Measurements from ENCODE around the gene CEP20.
"Not testable (repeated sequence)": the region's sequence is repeated elsewhere in the genome, so short reads cannot be mapped to it uniquely, and the experiment has no call there.

Gene CEP20, protein sequence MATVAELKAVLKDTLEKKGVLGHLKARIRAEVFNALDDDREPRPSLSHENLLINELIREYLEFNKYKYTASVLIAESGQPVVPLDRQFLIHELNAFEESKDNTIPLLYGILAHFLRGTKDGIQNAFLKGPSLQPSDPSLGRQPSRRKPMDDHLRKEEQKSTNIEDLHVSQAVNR

DNA sequence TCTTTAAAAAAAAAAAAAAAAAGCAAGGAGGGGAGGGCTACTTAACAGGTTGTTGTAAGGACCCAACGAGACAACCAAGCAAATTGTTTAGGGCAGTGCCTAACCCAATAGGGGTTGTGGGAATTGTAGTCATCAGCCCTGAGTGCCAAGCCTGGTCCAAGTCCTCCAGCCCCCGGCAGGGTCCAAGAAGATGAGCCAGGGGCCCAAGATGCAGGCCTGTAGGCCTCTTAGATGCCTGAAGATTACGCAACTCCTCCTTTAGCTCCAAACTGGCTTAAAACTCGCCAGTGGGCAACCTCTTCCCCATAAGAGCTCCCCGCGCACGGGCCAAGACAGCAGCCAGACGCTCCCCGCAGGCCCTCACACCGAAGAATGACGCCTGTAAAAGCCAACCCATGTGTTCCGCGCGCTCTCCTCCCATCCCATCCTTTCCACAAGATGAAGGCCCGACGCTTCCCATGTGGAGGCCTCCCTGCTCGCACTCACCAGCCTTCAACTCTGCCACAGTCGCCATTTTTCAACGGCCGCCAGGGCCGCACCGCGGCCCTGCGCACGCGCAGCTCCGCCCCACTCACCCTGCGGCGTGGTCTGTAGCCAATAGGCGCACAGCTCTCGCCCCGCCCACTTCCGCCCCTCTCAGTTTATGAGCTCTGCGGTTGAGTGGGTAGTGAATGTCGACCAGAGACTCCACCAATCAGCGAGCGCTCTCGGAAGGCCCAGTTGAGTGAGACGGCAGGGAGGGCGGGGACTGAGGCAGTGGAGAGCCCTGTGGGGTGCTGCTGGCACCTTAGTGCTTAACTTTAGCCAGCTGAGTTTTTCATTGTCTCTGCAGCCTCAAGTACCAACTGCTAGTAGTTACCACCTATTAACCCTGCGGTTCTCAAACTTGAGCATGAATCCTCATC, at the start of gene CEP20:
CEP20 (minus strand) TSS at position 532 of the 905 bp plus-strand sequence; CDS start at position 514, 18 bp downstream.
- peak; percentile 98 for DNase-seq (ENCODE audit: low read depth)

DNA sequence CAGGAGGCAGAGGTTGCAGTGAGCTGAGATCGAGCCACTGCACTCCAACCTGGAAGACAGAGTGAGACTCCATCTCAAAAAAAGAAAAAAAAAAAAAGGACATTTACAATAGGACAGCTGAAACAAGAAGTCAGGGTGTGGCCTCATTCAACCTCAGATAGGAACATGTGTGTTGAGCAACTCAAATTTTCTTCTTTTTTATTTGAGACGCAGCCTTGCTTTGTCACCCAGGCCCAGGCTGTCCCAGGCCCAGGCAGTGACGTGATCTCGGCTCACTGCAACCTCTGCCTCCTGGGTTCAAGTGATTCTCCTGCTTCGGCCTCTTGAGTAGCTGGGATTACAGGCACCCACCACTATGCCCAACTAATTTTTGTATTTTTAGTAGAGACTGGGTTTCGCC, 48.4 kb upstream of the CEP20 start:
- DNase-seq (ENCODE audit: low read depth), result not testable (repeated sequence)

DNA sequence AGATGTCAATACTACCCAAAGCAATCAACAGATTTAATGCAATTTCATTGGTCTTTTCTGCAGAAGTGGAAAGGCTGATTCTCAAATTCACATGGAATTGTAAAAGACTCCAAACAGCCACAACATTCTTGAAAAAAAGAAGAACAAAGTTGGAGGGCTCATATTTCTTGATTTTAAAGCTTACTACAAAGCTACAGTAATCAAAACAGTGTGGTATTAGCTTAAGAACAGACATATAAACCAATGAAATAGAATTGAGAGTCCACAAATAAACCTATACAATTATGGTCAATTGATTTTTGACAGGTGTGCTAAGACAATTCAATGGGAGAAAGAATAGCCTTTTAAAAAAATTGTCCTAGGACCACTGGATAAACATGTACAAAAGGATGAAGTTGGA, 46.6 kb upstream of the CEP20 start:
- no peak for DNase-seq (ENCODE audit: low read depth)

DNA sequence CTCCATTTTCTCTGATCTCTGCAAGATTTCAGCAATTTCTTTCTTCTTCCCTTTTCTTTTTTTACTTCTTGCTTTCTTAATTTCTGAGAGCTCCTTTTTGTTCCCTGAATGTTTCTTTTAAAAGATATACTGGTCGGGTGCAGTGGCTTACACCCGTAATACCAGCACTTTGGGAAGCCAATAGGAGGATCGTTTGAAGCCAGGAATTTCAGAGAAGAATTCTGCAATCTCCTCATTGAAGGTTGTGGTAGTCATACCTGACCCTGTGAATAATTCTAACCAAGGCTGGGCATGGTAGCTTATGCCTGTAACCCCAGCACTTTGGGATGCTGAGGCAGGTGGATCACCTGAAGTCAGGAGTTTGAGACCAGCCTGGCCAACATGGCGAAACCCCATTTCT, 45.4 kb upstream of the CEP20 start:
- no peak for DNase-seq (ENCODE audit: low read depth)

DNA sequence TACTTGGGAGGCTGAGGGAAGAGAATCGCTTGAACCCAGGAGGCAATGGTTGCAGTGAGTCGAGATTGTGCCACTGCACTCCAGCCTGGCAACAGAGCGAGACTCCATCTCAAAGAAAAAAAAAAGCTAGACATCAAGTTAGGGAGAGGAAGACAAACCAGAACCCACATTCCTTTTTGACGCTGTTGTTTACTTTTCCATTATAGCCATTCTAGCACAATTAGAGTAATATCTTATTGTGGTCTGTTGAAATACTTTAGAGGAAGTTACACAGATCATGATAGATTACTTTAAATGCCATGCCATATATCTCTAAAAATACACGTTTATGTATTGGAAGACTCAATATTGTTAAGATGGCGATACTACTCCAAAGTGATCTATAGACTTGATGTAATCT, 44.5 kb upstream of the CEP20 start:
- DNase-seq (ENCODE audit: low read depth), result no peak

DNA sequence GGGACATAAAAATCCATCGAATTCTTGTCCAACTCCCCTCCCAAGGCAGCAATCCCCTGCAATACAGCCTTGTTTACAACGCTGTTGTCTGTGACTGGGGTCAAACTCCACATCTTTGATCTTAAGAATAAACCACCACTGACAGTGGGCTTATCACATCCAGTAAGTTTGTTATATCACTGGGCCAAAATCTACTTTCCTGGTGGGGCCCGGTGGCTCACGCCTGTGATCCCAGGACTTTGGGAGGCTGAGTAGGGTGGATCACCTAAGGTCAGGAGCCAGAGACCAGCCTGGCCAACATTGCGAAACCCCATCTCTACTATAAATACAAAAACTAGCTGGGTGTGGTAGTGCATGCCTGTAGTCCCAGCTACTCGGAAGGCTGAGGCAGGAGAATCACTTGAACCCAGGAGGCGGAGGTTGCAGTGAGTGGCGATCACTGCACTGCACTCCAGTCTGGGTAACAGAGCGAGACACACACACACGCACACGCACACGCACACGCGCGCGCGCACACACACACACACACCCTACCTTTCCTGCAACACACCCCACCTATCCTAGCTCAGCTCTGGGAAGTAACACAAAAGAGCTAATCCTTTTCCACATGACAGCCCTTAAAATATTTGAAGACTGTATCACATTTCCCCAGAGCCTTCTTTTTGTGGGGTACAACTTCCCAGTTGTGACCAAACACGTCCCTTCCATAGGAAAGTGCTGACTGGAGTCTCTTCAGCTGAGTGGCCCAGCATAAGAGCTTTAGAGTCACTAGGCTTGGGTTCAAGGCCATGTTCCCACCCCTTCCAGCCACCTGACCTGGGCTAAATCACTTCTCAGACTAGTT, 40.1 kb upstream of the CEP20 start:
- DNase-seq (ENCODE audit: low read depth), result no peak

DNA sequence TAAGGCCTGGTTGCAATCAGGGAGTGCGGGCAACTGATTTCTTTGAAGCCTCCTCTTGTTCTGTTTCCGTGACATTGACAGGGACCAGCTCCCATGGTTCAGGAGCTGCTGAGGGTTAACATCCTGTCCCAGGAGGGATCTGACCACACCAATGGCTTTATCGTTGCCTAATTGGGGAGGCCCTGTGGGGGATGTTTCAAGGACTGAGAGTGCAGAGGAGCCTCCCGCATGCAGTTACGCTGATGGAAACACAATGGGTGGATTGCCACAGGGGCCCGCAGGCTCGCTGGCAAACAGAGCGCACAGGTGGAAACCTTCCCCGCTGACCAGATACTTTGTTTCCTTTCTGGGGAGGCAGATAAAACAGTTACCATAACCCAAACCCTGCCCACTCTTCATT, 37.2 kb upstream of the CEP20 start:
- DNase-seq (ENCODE audit: low read depth), result no peak

DNA sequence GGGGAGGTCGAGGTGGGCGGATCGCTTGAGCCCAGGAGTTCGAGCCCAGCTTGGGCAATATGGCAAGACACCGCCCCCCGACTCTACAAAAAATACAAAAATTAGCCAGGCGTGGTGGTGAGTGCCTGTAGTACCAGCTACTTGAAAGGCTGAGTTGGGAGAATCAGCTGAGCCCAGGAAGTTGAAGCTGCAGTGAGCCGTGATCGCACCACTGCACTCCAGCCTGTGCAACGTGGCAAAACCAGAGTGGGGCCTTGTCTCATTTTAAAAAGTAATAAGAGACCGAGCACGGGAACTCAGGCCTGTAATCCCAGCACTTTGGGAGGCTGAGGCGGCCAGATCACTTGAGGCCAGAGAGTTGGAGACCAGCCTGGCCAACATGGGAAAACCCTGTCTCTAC, 36.6 kb upstream of the CEP20 start:
- DNase-seq (ENCODE audit: low read depth), result no peak

DNA sequence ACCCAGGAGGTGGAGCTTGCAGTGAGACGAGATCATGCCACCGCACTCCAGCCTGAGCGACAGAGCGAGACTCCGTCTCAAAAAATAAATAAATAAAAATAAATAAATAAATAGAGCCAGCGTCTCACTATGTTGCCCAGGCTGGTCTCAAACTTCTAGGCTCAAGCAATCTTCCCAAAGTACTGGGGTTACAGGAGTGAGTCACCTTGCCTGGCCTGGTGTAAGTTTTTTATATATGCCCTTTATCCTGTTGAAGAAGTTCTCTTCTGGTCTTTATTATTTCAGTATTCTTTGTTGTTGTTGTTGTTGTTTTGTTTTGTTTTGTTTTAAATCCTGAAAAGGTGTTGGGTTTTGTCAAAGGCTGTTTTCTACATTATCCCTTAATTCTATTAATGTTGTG, 30.9 kb upstream of the CEP20 start:
- no peak for DNase-seq (ENCODE audit: low read depth)

DNA sequence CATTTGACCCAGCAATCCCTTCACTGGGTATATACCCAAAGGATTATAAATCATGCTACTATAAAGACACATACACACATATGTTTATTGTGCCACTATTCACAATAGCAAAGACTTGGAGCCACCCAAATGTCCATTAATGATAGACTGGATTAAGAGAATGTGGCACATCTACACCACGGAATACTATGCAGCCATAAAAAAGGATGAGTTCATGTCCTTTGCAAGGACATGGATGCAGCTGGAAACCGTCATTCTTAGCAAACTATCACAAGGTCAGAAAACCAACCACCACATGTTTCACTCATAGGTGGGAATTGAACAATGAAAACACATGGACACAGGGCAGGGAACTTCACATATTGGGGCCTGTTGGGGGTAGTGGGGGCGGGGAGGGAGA, 29.9 kb upstream of the CEP20 start:
- not testable (repeated sequence) for DNase-seq (ENCODE audit: low read depth)

DNA sequence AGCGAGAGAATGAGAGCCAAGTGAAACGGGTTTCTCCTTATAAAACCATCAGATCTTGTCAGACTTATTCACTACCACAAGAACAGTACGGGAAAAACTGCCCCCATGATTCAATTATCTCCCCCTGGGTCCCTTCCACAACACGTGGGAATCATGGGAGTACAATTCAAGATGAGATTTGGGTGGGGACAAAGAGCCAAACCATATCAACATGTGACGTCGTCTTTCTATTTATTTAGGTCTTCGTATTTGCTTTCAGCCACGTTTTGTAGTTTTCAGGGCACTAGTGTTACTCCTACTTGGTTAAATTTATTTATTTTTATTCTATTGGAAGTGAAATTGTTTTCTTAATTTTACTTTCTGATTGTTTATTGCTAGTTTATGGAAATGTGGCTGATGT, 27.9 kb upstream of the CEP20 start:
- no peak for DNase-seq (ENCODE audit: low read depth)

DNA sequence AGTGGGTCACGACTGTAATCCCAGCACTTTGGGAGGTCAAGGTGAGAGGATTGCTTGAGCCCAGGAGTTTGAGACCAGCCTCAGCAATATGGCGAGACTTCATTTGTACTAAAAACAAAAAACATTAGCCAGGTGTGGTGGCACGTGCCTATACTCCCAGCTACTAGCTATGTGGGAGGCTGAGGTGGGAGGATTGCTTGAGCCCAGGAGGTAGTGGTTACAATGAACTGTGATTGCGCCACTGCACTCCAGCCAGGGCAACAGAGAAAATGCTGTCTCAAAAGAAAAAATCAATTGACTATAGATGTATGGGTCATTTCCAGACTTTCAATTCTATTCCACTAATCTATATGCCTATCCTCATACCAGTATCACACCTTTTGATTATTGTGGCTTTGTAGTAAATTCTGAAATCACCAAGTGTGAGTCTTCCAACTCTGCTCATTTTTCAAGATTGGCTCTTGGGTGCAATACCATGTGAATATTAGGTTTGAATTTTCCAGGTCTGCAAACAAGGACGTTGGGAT, 27.2 kb upstream of the CEP20 start:
- DNase-seq (ENCODE audit: low read depth), result no peak

DNA sequence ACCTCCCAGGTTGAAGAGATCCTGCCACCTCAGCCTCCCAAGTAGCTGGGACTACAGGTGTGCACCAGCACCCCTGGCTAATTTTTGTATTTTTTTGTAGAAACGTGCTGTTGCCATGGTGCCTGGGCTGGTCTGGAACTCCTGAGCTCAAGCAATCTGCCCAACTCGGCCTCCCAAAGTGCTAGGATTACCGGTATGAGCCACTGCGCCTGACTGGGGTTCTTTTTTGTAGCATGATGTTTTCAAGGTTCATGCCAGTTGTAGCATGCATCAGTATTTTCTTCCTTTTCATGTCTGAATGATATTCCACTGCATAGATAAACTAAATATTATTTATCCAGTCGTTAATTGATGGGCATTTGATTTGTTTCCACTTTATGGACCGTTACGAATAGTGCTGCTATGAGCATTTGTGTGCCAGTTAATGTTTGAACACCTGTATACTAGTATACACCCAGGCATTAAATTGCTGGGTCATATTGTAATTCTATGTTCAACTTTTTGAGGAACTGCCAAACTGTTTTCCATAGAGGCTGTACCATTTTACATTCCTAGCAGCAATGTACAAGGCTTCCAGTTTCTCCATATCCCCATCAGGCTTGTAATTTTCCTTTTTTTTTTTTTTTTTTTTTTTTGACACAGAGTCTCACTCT, 24.8 kb upstream of the CEP20 start:
- no peak for DNase-seq (ENCODE audit: low read depth)

DNA sequence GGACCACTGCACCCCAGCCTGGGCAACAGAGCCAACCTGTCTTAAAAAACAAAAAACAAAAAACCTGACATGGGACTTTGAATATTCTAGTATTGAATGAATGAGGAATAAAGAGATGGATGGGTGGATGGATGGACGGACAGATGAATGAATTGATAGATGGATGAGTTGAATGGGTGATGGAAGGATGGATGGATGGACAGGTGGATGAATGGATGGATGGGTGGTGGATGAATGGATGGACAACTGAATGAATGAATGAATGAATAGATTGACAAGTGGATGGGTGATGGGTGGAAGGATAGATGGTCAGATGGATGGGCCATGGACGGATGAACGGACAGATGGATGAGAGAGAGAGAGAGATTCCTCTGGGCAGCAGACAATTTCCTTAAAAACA, 22.8 kb upstream of the CEP20 start:
- no peak for DNase-seq (ENCODE audit: low read depth)

DNA sequence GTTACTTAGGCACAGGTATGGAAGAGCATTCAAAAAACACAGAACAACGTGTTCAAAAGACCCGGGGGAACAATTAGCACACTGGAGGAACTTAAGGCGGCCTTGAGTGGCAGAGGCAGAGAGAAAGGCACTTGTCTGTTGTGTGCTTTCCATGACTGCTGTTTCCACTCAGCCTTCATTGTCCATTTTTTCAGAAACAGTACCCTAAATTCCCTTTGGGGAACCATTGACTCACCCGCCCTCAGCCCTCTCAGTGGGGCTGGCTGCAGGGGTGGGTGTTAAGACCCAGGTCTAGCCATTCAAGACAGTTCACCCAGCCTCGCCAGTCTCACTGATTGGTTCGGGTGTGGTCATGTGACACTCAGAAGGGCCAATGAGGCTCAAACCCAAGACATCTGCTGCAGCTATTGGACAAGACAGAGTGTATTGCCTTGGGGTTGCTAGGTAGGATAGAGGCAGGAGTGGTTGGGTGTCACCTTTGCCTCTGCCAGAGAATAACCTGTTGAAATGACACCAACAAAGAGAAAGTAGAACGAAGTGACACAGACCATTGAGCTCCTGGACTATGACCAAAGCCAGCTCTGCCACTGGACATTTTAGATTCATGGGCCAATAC, 19.6 kb upstream of the CEP20 start:
- no peak for DNase-seq (ENCODE audit: low read depth)

DNA sequence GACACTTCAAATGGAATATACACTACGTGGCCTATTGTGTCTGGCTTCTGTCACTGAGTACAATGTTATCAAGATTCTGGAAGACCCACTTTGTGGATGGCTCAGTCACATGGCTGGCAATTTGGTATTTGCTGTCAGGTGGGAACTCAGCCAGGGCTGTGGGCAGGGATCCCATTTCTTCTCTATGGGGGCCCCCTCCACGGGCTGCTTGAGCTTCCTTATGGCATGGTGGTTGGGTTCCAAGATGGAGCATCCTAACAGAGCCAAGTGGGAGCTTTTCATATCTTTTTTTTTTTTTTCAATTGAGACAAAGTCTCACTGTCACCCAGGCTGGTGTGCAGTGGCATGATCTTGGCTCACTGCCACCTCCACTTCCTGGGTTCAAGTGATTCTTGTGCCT, 18.0 kb upstream of the CEP20 start:
- DNase-seq (ENCODE audit: low read depth), result no peak

DNA sequence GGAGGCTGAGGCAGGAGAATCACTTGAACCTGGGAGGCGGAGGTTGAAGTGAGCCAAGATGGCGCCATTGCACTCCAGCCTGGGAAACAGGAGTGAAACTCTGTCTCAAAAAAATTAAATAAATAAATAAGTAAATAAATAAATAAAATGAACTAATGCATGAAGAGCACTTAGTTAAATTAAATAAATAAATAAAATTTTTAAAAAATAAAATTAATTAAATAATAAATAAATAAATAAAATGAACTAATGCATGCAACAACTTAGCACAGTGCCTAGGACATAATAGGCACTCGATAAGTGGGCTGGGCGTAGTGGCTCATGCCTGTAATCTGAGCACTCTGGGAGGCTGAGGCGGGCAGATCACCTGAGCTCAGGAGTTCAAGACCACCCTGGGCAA, 15.6 kb upstream of the CEP20 start:
- DNase-seq (ENCODE audit: low read depth), result no peak

DNA sequence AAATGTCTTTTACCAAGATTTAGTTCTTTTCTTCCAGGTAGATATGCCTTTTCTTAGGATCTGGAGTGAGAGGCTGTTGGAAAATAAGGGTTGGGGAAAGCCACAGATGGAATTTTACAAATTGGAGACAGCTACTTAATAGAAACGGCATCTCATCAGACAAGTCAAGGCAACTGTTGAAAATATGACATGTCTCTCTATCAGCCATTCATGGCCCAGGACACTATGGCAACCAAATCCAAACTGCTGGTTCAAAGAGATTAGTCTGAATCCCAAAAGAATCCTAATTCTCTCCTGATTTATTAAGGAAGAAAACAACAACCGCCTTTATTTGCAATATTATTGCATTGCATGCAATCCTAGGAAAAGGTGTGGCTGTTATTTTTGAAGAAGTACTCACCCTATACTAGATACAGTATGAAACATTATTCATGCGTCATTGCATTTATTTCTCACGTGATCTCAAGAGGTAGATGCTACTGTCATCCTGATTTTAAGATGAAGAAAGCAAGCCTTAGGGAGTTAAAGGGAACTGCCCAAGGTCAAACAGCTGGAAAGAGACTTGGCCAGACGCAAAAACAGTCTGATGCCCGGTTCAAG, 12.6 kb upstream of the CEP20 start:
- DNase-seq (ENCODE audit: low read depth), result no peak

DNA sequence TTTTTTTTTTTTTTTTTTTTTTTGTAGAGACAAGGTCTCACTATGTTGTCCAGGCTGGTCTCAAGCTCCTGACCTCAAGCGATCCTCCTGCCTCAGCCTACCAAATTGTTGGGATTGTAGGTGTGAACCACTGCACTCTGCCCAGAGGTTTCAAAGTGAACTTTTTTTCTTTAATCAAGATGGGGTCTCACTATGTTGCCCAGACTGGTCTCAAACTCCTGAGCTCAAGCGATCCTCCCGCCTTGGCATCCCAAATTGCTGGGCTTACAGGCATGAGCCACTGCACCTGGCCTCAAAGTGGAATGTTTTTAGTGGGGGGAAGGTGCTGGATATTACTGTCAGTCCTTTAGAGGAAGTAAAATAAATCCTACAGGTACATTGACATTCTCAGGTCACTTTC, 12.0 kb upstream of the CEP20 start:
- no peak for DNase-seq (ENCODE audit: low read depth)

DNA sequence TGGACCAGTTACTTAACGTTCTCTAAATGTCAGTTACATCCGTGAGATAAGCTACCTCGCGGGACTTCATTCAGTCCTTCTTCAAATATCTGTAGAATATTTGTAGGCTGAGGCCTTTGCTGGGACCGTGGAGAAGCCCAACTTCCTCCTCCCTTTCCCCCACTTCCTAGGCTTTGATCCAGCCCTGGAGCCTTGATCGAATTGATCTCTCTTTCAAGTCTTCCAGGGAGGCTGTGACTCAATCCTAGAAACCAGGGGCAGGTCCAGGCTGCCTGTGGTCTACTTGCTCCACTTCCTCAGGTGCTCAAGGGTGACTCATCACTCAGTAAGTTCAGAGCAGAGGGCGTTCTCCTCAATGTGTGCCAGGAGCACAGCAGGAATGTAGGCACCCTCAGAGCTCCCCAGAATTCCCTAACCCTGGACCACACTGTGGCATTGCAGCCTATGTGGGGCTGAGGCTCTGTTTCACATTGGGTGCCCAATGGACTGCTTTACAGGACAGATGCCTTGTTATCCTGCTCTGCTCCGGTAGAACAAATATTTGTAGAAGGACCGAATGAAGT, 11.2 kb upstream of the CEP20 start:
- no peak for DNase-seq (ENCODE audit: low read depth)

DNA sequence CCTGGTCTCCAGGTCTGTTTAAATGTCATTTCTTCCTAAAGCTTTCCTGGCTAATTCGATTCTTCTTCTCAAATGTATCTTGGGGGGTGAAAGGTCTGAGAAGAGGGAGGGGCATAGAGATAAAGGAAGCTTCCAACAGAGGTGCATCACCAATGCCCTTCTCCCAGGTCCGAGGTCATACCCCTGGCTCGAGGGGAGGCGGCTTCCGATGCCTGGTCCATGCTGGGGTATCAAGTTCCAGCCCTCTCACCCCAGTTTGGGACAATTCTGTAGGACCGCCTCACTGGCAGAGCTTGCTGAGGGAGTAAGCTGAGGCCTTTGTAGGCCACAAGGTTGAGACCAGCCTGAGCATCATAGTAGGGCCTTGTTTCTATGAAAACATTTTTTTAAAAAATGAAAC, 10.3 kb upstream of the CEP20 start:
- no peak for DNase-seq (ENCODE audit: low read depth)
